DND-41 (cell line): ENCODE measurements around the gene CDYL2.

Experiments used
- CTCF ChIP-seq: IDR thresholded peaks from 2 replicates; pipeline ENCODE4 v1.5.1; 2012; ENCODE audit warnings: borderline replicate concordance, low read length, moderate library complexity, mild to moderate bottlenecking; ENCODE audit not compliant: poor library complexity, severe bottlenecking; ENCODE audit errors: extremely low read depth
- EZH2 ChIP-seq: IDR thresholded peaks from 3 replicates; pipeline ENCODE4 v1.6.1; 2012; ENCODE audit warnings: borderline replicate concordance, low read depth, mild to moderate bottlenecking, moderate library complexity, low read length, inconsistent platforms; ENCODE audit not compliant: severe bottlenecking

DNA sequence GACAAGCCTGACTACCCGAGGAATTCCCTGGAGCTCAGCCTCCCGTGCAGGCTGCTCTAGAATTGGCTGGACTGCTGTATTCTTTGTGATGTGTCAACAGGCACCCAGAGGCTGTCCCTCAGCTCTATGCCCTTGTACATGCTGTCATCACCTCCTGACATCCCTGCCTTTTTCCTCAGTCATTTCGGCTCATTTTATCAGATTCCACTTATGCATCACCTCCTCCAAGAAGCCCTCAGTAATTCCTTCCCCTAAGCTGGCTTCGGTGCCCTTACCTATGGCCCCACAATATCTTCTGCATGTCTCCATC, 137.2 kb downstream of the CDYL2 start:
- no peak for TF ChIP-seq CTCF
- no peak for TF ChIP-seq EZH2
